H9 (cell line): Measurements from ENCODE around the gene ITPKB. TPM values are rescaled to one million over a fixed set of nuclear protein-coding genes. Genes with fewer than 3 reads are reported as not detected.

Experiments used
- DNase-seq: peaks from one replicate; pipeline ENCODE4 v3.0.0-alpha.2; 2017
- H2AFZ ChIP-seq: one replicate; pipeline ENCODE4 v1.6.1; 2013; ENCODE audit warnings: mild to moderate bottlenecking, low read length, control low read depth, moderate library complexity
- H2AK5ac ChIP-seq: 2 replicates; pipeline ENCODE4 v1.6.1; 2013; ENCODE audit warnings: low read length, control low read depth, mixed read lengths; ENCODE audit not compliant: insufficient read length
- H2BK120ac ChIP-seq: one replicate; pipeline ENCODE4 v1.6.1; 2013; ENCODE audit warnings: low read depth, mild to moderate bottlenecking, low read length, control low read depth, inconsistent platforms; ENCODE audit not compliant: poor library complexity, severe bottlenecking
- H2BK12ac ChIP-seq: 2 replicates; pipeline ENCODE4 v1.6.1; 2013; ENCODE audit warnings: low read length, control low read depth, mixed read lengths, low read depth; ENCODE audit not compliant: insufficient read length
- H2BK15ac ChIP-seq: 2 replicates; pipeline ENCODE4 v1.6.1; 2013; ENCODE audit warnings: low read depth, low read length, control low read depth
- H2BK20ac ChIP-seq: one replicate; pipeline ENCODE4 v1.6.1; 2013; ENCODE audit warnings: low read depth, mild to moderate bottlenecking, low read length, control low read depth, inconsistent platforms; ENCODE audit not compliant: poor library complexity, severe bottlenecking
- H2BK5ac ChIP-seq: 2 replicates; pipeline ENCODE4 v1.6.1; 2013; ENCODE audit warnings: low read length, control low read depth, mixed read lengths; ENCODE audit not compliant: insufficient read length
- H3K14ac ChIP-seq: 2 replicates; pipeline ENCODE4 v1.6.1; 2013; ENCODE audit warnings: low read length, control low read depth; ENCODE audit not compliant: insufficient read depth
- H3K18ac ChIP-seq: 2 replicates; pipeline ENCODE4 v1.6.1; 2013; ENCODE audit warnings: low read depth, mild to moderate bottlenecking, mixed read lengths, low read length, control low read depth; ENCODE audit not compliant: insufficient read length
- H3K23ac ChIP-seq: 2 replicates; pipeline ENCODE4 v1.6.1; 2013; ENCODE audit warnings: low read length, control low read depth, mixed read lengths, low read depth; ENCODE audit not compliant: insufficient read length
- H3K23me2 ChIP-seq: 2 replicates; pipeline ENCODE4 v1.6.1; 2013; ENCODE audit warnings: low read depth, mild to moderate bottlenecking, mixed read lengths, low read length, control low read depth; ENCODE audit not compliant: insufficient read length, poor library complexity, severe bottlenecking
- H3K27ac ChIP-seq: 2 replicates; pipeline ENCODE4 v1.5.1; 2013; ENCODE audit warnings: low read length, control low read depth, mixed read lengths, low read depth; ENCODE audit not compliant: insufficient read length
- H3K27me3 ChIP-seq: 2 replicates; pipeline ENCODE4 v1.6.1; 2013; ENCODE audit warnings: low read length, control low read depth, inconsistent platforms; ENCODE audit not compliant: insufficient read depth
- H3K4ac ChIP-seq: 2 replicates; pipeline ENCODE4 v1.6.1; 2013; ENCODE audit warnings: low read depth, mild to moderate bottlenecking, control low read depth, inconsistent platforms, low read length, moderate library complexity
- H3K4me1 ChIP-seq: 2 replicates; pipeline ENCODE4 v1.6.1; 2013; ENCODE audit warnings: low read length, control low read depth, inconsistent platforms; ENCODE audit not compliant: insufficient read depth
- H3K4me2 ChIP-seq: 2 replicates; pipeline ENCODE4 v1.6.1; 2013; ENCODE audit warnings: low read length, control low read depth, mixed read lengths; ENCODE audit not compliant: insufficient read length, insufficient read depth
- H3K56ac ChIP-seq: 2 replicates; pipeline ENCODE4 v1.6.1; 2013; ENCODE audit warnings: low read depth, mild to moderate bottlenecking, mixed read lengths, low read length, control low read depth; ENCODE audit not compliant: insufficient read length
- H3K79me1 ChIP-seq: 2 replicates; pipeline ENCODE4 v1.6.1; 2013; ENCODE audit warnings: low read depth, mild to moderate bottlenecking, moderate library complexity, low read length, control low read depth, inconsistent platforms; ENCODE audit not compliant: insufficient read depth, poor library complexity, severe bottlenecking
- H3K79me2 ChIP-seq: 2 replicates; pipeline ENCODE4 v1.6.1; 2013; ENCODE audit warnings: low read length, control low read depth, inconsistent platforms; ENCODE audit not compliant: insufficient read depth
- H3K9ac ChIP-seq: 2 replicates; pipeline ENCODE4 v1.6.1; 2013; ENCODE audit warnings: low read length, control low read depth, mixed read lengths; ENCODE audit not compliant: insufficient read length; ENCODE audit errors: extremely low read depth
- H3K9me3 ChIP-seq: one replicate; pipeline ENCODE4 v1.6.1; 2013; ENCODE audit warnings: low read depth, low read length, inconsistent platforms; ENCODE audit not compliant: control insufficient read depth
- H3T11ph ChIP-seq: one replicate; pipeline ENCODE4 v1.6.1; 2013; ENCODE audit warnings: mild to moderate bottlenecking, low read length, control low read depth, inconsistent platforms
- H4K20me1 ChIP-seq: one replicate; pipeline ENCODE4 v1.6.1; 2013; ENCODE audit not compliant: control insufficient read depth, insufficient read length, insufficient read depth
- H4K5ac ChIP-seq: 2 replicates; pipeline ENCODE4 v1.6.1; 2013; ENCODE audit warnings: low read depth, mild to moderate bottlenecking, mixed read lengths, low read length, control low read depth; ENCODE audit not compliant: insufficient read length
- H4K8ac ChIP-seq: replicated peaks from 2 replicates; pipeline ENCODE4 v1.6.1; 2013; ENCODE audit warnings: low read length, control low read depth, mixed read lengths, low read depth; ENCODE audit not compliant: insufficient read length
- H4K91ac ChIP-seq: 2 replicates; pipeline ENCODE4 v1.6.1; 2013; ENCODE audit warnings: low read depth, mild to moderate bottlenecking, moderate library complexity, mixed read lengths, low read length, control low read depth; ENCODE audit not compliant: insufficient read length
- H3K27ac Mint-ChIP-seq, 3 experiments: 2 replicates in 2 of 3; 3 replicates in 1 of 3; pipeline ENCODE4 v1.8.0; 2020 to 2021; ENCODE audit warnings: mixed read lengths in 3 of 3, mild to moderate bottlenecking in 1 of 3, moderate library complexity in 1 of 3
- H3K27me3 Mint-ChIP-seq: 2 replicates; pipeline ENCODE4 v1.8.0; 2021; ENCODE audit warnings: low read depth, mild to moderate bottlenecking, moderate library complexity, mixed read lengths
- H3K36me3 Mint-ChIP-seq, 3 experiments: 2 replicates in 2 of 3; 3 replicates in 1 of 3; pipeline ENCODE4 v1.8.0; 2020 to 2021; ENCODE audit warnings: low read depth in 3 of 3, mixed read lengths in 3 of 3; ENCODE audit not compliant: insufficient read depth in 1 of 3
- H3K4me1 Mint-ChIP-seq, 2 experiments: 2 replicates each; pipeline ENCODE4 v1.8.0; 2020; ENCODE audit warnings: mixed read lengths in 2 of 2
- H3K4me3 Mint-ChIP-seq, 2 experiments: 2 replicates in 1 of 2; 3 replicates in 1 of 2; pipeline ENCODE4 v1.8.0; 2020 to 2021; ENCODE audit warnings: mild to moderate bottlenecking in 2 of 2, mixed read lengths in 2 of 2, moderate library complexity in 1 of 2
- H3K9me3 Mint-ChIP-seq, 2 experiments: 2 replicates in 1 of 2; 3 replicates in 1 of 2; pipeline ENCODE4 v1.8.0; 2020; ENCODE audit warnings: mild to moderate bottlenecking in 2 of 2, mixed read lengths in 2 of 2, moderate library complexity in 1 of 2
- CTCF ChIP-seq: fragments of 200-600 bp; sonication (generic); conservative IDR thresholded peaks from 3 replicates; pipeline ENCODE4 v1.8.0; 2021; ENCODE audit warnings: antibody characterized with exemption, mild to moderate bottlenecking
- WGBS: extraction: QIAGEN DNeasy Blood & Tissue Kit; methylation state at CpG from one replicate; pipeline ENCODE4 v1.1.7; 2013; ENCODE audit warnings: missing lambda C conversion rate, low lambda C conversion rate, mixed read lengths; ENCODE audit not compliant: insufficient read length; ENCODE audit errors: extremely low coverage; 5-methylcytosine and 5-hydroxymethylcytosine counted together
- total RNA-seq: library from RNA; stranded (reverse); gene quantifications from 2 replicates; pipeline ENCODE4 v1.2.1, GENCODE V29; 2021

ITPKB gene
- total RNA-seq, 1 experiment from 2014 or later = 3.8 TPM

GRCh38 chr1:226601456-226601855 lies 137.6 kb downstream of the ITPKB start:
- no peak overlapping the region for H3K27ac Mint-ChIP-seq
- H3K14ac ChIP-seq = no peak overlapping the region
- TF ChIP-seq CTCF = no peak

More at GRCh38 chr1:226601456-226601855, 137.6 kb downstream of the ITPKB start:
- Histone ChIP-seq H2BK15ac (no peak overlapping the region), H3K9ac (no peak overlapping the region), H3K4ac (no peak overlapping the region), H3K23me2 (no peaks in the 10 kb centered on the region), H2AFZ (no peak overlapping the region), H4K5ac (no peak overlapping the region), H3T11ph (no peak overlapping the region), H2AK5ac (no peak overlapping the region), H3K27ac (no peak overlapping the region), H3K9me3 (no peaks in the 10 kb centered on the region), H3K56ac (no peak overlapping the region), H3K79me1 (no peaks in the 10 kb centered on the region), H3K4me1 (no peaks in the 10 kb centered on the region; the same call in 1 of the 2 replicates), H3K23ac (no peak overlapping the region), H2BK12ac (no peak overlapping the region), H3K18ac (no peak overlapping the region), H4K91ac (no peak overlapping the region), H2BK20ac (no peak overlapping the region), H3K79me2 (no peaks in the 10 kb centered on the region), H2BK120ac (no peak overlapping the region), H4K20me1 (no peaks in the 10 kb centered on the region), H3K4me2 (no peak overlapping the region), H4K8ac (no peak overlapping the region), H3K27me3 (no peaks in the 10 kb centered on the region), H2BK5ac (no peak overlapping the region)
- no peak for DNase-seq
- WGBS = no CpG with 5 or more reads among the region's 9 CpGs
- Mint-ChIP-seq H3K4me3 (no peak overlapping the region), H3K4me1 (peaks cover 21 to 35% of the 10 kb centered on the region in 2 experiments), H3K36me3 (no peaks in the 10 kb centered on the region), H3K9me3 (peaks cover 0 to 3% of the 10 kb centered on the region in 2 experiments; a peak in 1 of 5 replicates), H3K27me3 (peaks cover 3% of the 10 kb centered on the region)
